Measurements from ENCODE around the gene SEC63.

DNA sequence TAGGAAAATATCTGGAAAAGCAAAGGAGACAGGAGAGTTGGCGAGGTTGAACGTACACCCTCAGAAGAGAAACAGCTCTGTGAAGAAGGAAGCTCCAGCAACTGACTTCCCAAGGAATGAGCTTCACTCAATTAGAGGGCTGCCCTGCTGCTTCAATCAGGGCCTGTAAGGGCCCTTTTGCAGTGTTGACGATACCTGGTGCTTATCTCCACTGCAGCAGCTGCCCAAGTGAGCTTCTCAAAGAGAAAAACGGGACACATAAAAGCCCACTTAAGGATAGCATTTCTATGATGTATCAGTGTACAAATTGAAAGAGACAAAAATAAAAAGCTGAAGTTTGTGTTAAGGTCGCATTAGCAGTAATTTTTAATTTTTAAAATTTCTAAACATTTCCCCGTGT is 16.4 kb downstream of the SEC63 start:
- no peak for TF ChIP-seq POLR2A (IDR thresholded peaks at IDR 0.05; ENCODE audit: low read length)
- no peak for TF ChIP-seq GATA1 (IDR thresholded peaks at IDR 0.05; ENCODE audit: low read depth, low read length)

Data from erythroblast (primary cell).